HFFc6 (cell line): ENCODE results near the gene BAD. TPM values are rescaled to one million over a fixed set of nuclear protein-coding genes. Genes with fewer than 3 reads are reported as not detected.

Experiments used
- DNase-seq: peaks from one replicate; pipeline ENCODE4 v3.0.0-alpha.2; 2018
- H3K27ac Mint-ChIP-seq: 2 replicates; pipeline ENCODE4 v1.8.0; 2020; ENCODE audit warnings: mild to moderate bottlenecking, mixed read lengths
- H3K27me3 Mint-ChIP-seq: 2 replicates; pipeline ENCODE4 v1.8.0; 2021; ENCODE audit warnings: mild to moderate bottlenecking, moderate library complexity, mixed read lengths; ENCODE audit not compliant: insufficient read depth
- H3K36me3 Mint-ChIP-seq: 2 replicates; pipeline ENCODE4 v1.8.0; 2021; ENCODE audit warnings: low read depth, mixed read lengths
- H3K4me1 Mint-ChIP-seq: 2 replicates; pipeline ENCODE4 v1.8.0; 2020; ENCODE audit warnings: low read depth, mixed read lengths
- H3K4me3 Mint-ChIP-seq: 2 replicates; pipeline ENCODE4 v1.8.0; 2020; ENCODE audit warnings: mild to moderate bottlenecking, moderate library complexity, mixed read lengths
- H3K9me3 Mint-ChIP-seq: 2 replicates; pipeline ENCODE4 v1.8.0; 2020; ENCODE audit warnings: mild to moderate bottlenecking, mixed read lengths
- CTCF ChIP-seq: fragments of 200-600 bp; sonication (generic); IDR thresholded peaks from 2 replicates; pipeline ENCODE4 v1.5.0; 2021; ENCODE audit warnings: antibody characterized with exemption, mild to moderate bottlenecking
- total RNA-seq, 6 experiments: library from RNA; stranded (reverse); fragmentation: NEBNext Ultra II Directional; extraction: Animal tissue kit (Norgen Biotek cat#: 25700); gene quantifications; 2 replicates in 1 of 6; 3 replicates in 5 of 6; pipeline ENCODE4 v1.2.3, GENCODE V29; 2021

The BAD gene
- total RNA-seq, 6 experiments from 2014 or later, result 65.9 to 75.0 (median 68.8) TPM

DNA sequence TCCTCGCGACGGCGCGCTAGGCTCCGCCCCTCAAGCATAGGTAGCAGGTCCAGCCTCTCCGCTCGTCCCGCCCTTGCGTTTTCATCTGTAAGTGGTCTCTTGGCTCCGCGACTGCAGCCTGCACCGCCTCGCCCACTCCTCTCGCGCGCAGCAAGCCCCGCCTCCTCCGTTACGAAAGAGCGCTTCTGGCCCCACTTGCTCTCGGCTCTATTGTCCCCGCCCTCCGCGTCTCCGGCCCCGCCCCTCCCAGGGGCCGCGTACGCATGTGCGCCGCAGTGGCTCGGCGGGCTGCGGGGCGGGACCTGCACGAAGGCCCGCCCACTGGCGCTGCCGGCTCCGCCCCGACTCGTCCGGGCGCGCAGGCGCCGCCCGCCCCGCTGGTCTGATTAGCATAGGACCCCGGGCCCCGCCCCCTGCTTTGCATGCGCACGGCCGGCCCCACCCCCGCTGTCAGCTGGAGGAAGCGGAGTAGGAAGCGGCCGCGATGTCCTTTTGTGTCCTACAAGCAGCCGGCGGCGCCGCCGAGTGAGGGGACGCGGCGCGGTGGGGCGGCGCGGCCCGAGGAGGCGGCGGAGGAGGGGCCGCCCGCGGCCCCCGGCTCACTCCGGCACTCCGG is 20.7 kb upstream of the BAD start, which contains the start of gene ESRRA:
TSS of gene ESRRA (plus strand) at position 450 of the 616 bp plus-strand sequence. CDS start 1,656 bp downstream, outside the sequence.
- Mint-ChIP-seq H3K9me3 (no peaks in the 10 kb centered on the region), H3K36me3 (no peaks in the 10 kb centered on the region), H3K27me3 (peaks cover 12% of the 10 kb centered on the region)

GRCh38 chr11:64304316-64305072 is 20.0 kb upstream of the BAD start:
- peak overlapping the region; percentile 96 for H3K4me3 Mint-ChIP-seq
- H3K27ac Mint-ChIP-seq, result peak overlapping the region; percentile 94
- peaks cover 15% of the 10 kb centered on the region for H3K27me3 Mint-ChIP-seq
- H3K9me3 Mint-ChIP-seq, result no peaks in the 10 kb centered on the region
- H3K4me1 Mint-ChIP-seq, result peaks cover 26% of the 10 kb centered on the region
- peak; percentile 95 for TF ChIP-seq CTCF
- H3K36me3 Mint-ChIP-seq, result no peaks in the 10 kb centered on the region
- DNase-seq, result peak; percentile 82

More for the DNA sequence above, 20.7 kb upstream of the BAD start, which contains the start of gene ESRRA:
- DNase-seq, result peak; percentile 94
- peak within 1 kb of the TSS; percentile 96 for H3K4me3 Mint-ChIP-seq
- H3K27ac Mint-ChIP-seq, result peak within 1 kb of the TSS; percentile 94
- no peak for TF ChIP-seq CTCF
- peaks cover 26% of the 10 kb centered on the region for H3K4me1 Mint-ChIP-seq

DNA sequence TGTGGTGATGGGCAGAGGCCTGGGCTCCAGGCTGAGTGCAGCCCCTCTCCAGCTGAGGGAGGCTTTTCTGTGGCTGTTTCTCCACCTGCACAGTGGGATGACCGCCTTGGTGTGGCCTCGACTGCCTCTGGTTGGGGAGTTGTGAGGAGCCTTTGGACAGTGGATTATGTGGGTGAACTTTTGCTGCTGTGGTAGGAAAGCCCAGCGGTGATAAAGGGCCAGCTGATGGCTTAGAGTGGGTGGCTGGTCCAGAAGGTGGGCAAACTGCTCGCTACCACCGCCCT is 19.5 kb upstream of the BAD start:
- DNase-seq, result no peak
- Mint-ChIP-seq H3K36me3 (no peaks in the 10 kb centered on the region), H3K27me3 (peaks cover 17% of the 10 kb centered on the region), H3K4me3 (peak overlapping the region; percentile 96), H3K4me1 (peaks cover 26% of the 10 kb centered on the region), H3K9me3 (no peaks in the 10 kb centered on the region), H3K27ac (peak overlapping the region; percentile 94)
- no peak for TF ChIP-seq CTCF

- no peak for DNase-seq
- H3K36me3 Mint-ChIP-seq, result no peaks in the 10 kb centered on the region
- peaks cover 26% of the 10 kb centered on the region for H3K4me1 Mint-ChIP-seq
- no peak overlapping the region for H3K4me3 Mint-ChIP-seq
- no peaks in the 10 kb centered on the region for H3K9me3 Mint-ChIP-seq
- no peak overlapping the region for H3K27ac Mint-ChIP-seq
- TF ChIP-seq CTCF, result no peak
- H3K27me3 Mint-ChIP-seq, result peaks cover 23% of the 10 kb centered on the region
These were observed 18.9 kb upstream of the BAD start for GRCh38 chr11:64303109-64304031.

DNA sequence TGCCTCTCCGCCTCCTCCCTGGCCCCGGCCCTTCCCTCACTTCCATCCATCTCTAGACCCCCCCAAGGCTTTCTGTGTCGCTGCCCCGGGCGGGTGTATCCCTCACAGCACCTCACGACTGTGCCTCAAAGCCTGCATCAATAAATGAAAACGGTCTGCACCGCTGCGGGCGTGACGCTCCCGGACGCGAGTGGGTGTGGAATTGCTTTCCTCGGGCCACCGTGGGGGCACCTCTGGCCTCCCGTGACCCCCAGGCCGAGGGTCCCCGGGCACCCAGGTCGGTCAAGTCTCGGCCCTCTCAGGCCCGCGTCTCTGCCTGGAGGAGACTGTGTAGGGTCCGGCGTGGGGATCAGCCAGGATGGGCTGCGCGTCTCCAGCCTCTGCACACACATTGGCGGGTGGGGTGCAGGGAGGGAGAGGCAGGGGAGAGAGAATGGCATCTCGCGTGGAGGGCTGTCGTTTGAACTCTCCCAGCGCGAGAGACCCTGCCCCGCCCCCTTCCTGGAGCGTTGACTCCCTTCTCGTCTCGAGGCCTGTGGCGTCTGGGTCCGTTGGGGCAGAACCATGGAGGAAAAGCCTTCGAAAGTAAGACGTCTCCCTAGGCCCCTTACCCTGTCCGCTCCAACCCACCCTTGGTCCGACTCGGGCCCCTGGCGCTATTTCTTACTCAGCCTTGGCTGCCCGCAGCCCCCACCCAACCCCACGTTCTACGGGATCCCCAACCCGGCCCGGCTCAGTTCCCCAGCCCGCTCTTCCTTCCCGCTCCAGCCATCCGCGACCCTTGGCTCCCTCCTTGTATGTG is 15.6 kb upstream of the BAD start, which contains the start of gene CATSPERZ:
TSS of gene CATSPERZ (plus strand) at position 512 of the 802 bp plus-strand sequence. CDS start at position 565, 53 bp downstream.
- peaks cover 18% of the 10 kb centered on the region for H3K4me1 Mint-ChIP-seq
- TF ChIP-seq CTCF, result no peak
- peak within 1 kb of the TSS; percentile 78 for H3K4me3 Mint-ChIP-seq
- no peaks in the 10 kb centered on the region for H3K9me3 Mint-ChIP-seq
- no peaks in the 10 kb centered on the region for H3K36me3 Mint-ChIP-seq
- no peak for DNase-seq
- peaks cover 48% of the 10 kb centered on the region for H3K27me3 Mint-ChIP-seq
- H3K27ac Mint-ChIP-seq, result no peak within 1 kb of the TSS
